B cell (primary cell): Measurements from ENCODE around the gene SIX5. TPM values are rescaled to one million over a fixed set of nuclear protein-coding genes. Genes with fewer than 3 reads are reported as not detected.

Source experiments
- ATAC-seq: fragments of 200-7000 bp; cut with Tn5 transposase; one replicate; pipeline ENCODE4 v1.10.0; 2021; ENCODE audit warnings: low read depth, mild to moderate bottlenecking, moderate number of reproducible peaks, moderate library complexity
- CTCF ChIA-PET: fragments of 350-600 bp; sonication (Branson Sonifier 250); formaldehyde crosslinking; loops from one replicate; lab custom pipeline; 2021; ENCODE audit warnings: antibody characterized with exemption, inconsistent platforms; lab: Charles Lee
- POLR2A ChIA-PET: fragments of 350-600 bp; sonication (Branson Sonifier 250); formaldehyde crosslinking; loops from one replicate; lab custom pipeline; 2021; ENCODE audit warnings: antibody characterized with exemption; lab: Charles Lee
- DNase-seq: peaks from one replicate; pipeline ENCODE4 v3.0.0; 2013
- H2AFZ ChIP-seq: 2 replicates; pipeline ENCODE4 v1.6.1; 2012; ENCODE audit warnings: mild to moderate bottlenecking, low read depth, low read length; ENCODE audit not compliant: insufficient read depth, poor library complexity, severe bottlenecking
- H3K27ac ChIP-seq, 2 donors: 1 replicate in 1 of 2; 2 replicates in 1 of 2; pipeline ENCODE4 v1.5.1; 2012 to 2013; ENCODE audit warnings: low read length in 2 of 2, mild to moderate bottlenecking in 2 of 2, moderate library complexity in 1 of 2
- H3K27me3 ChIP-seq, 4 experiments: fragments of 200-600 bp in 1 of 4; sonication (generic) in 1 of 4; replicated peaks in 1 of 4; 1 replicate in 2 of 4; 2 replicates in 2 of 4; pipeline versions ENCODE4 v1.6.1 to v1.7.0; 2013 to 2016; ENCODE audit warnings: low read length in 3 of 4, mild to moderate bottlenecking in 2 of 4, mixed read lengths in 1 of 4, moderate library complexity in 1 of 4; ENCODE audit not compliant: insufficient read depth in 4 of 4, control insufficient read depth in 3 of 4; ENCODE audit errors: control extremely low read depth in 1 of 4
- H3K36me3 ChIP-seq, 2 experiments: replicated peaks in 1 of 2; 1 replicate in 1 of 2; 2 replicates in 1 of 2; pipeline versions ENCODE4 v1.6.1 to v1.7.1; 2013; ENCODE audit warnings: low read length in 1 of 2; ENCODE audit not compliant: insufficient read depth in 2 of 2, control insufficient read depth in 1 of 2; ENCODE audit errors: control extremely low read depth in 1 of 2, extremely low read depth in 1 of 2
- H3K4me1 ChIP-seq, 2 donors: fragments of 200-600 bp in 1 of 2; sonication (generic) in 1 of 2; 1 replicate in 1 of 2; 2 replicates in 1 of 2; pipeline versions ENCODE4 v1.5.1 to v1.6.1; 2013 to 2017; ENCODE audit warnings: low read length in 2 of 2; ENCODE audit not compliant: control insufficient read depth in 2 of 2, insufficient read depth in 2 of 2
- H3K4me2 ChIP-seq: replicated peaks from 2 replicates; pipeline ENCODE3; 2012; ENCODE audit warnings: mild to moderate bottlenecking, low read depth, low read length; ENCODE audit not compliant: poor library complexity, severe bottlenecking
- H3K4me3 ChIP-seq, 5 experiments: fragments of 200-600 bp in 1 of 5; sonication (generic) in 1 of 5; 1 replicate in 3 of 5; 2 replicates in 2 of 5; pipeline versions ENCODE4 v1.5.1 to v1.7.0; 2011 to 2016; ENCODE audit warnings: low read length in 4 of 5, mild to moderate bottlenecking in 4 of 5, low read depth in 2 of 5, control low read depth in 1 of 5, moderate library complexity in 1 of 5; ENCODE audit not compliant: insufficient read depth in 1 of 5; ENCODE audit errors: control extremely low read depth in 1 of 5, extremely low read depth in 1 of 5
- H3K79me2 ChIP-seq: fragments of 200-600 bp; sonication (generic); one replicate; pipeline ENCODE4 v1.6.0; 2016; ENCODE audit warnings: low read length; ENCODE audit not compliant: control insufficient read depth, insufficient read depth
- H3K9ac ChIP-seq: fragments of 200-600 bp; sonication (generic); 2 replicates; pipeline ENCODE4 v1.6.1; 2017; ENCODE audit warnings: mild to moderate bottlenecking, low read length, moderate library complexity
- H3K9me3 ChIP-seq, 3 donors: one replicate each; pipeline versions ENCODE4 v1.6.1 to v1.7.1; 2013; ENCODE audit warnings: low read length in 2 of 3; ENCODE audit not compliant: control insufficient read depth in 2 of 3, insufficient read depth in 1 of 3; ENCODE audit errors: control extremely low read depth in 1 of 3
- H4K20me1 ChIP-seq: 2 replicates; pipeline ENCODE4 v1.6.0; 2012; ENCODE audit warnings: mild to moderate bottlenecking, low read length; ENCODE audit not compliant: insufficient read depth, control insufficient read depth, poor library complexity, severe bottlenecking
- H3K27ac Mint-ChIP-seq: one replicate; pipeline ENCODE4 v1.8.0; 2021; ENCODE audit warnings: mixed read lengths
- H3K27me3 Mint-ChIP-seq: one replicate; pipeline ENCODE4 v1.8.0; 2021; ENCODE audit warnings: mixed read lengths
- H3K4me1 Mint-ChIP-seq: one replicate; pipeline ENCODE4 v1.8.0; 2021; ENCODE audit warnings: mixed read lengths
- H3K4me3 Mint-ChIP-seq: one replicate; pipeline ENCODE4 v1.8.0; 2021; ENCODE audit warnings: mixed read lengths
- H3K9me3 Mint-ChIP-seq: one replicate; pipeline ENCODE4 v1.8.0; 2022; ENCODE audit warnings: mixed read lengths; ENCODE audit not compliant: insufficient read depth
- WGBS: methylation state at CpG from one replicate; pipeline ENCODE4 v1.1.5; 2013; ENCODE audit warnings: missing lambda C conversion rate; ENCODE audit not compliant: insufficient coverage; 5-methylcytosine and 5-hydroxymethylcytosine counted together
- intact Hi-C: fragments of 100-400 bp; cut with micrococcal nuclease; formaldehyde crosslinking; loops from one replicate; pipeline ENCODE4 v1.10.0; 2022
- polyA plus RNA-seq: library from polyadenylated mRNA; depleted of rRNA; stranded (reverse); fragments of >200 nt; gene quantifications from 2 replicates; pipeline ENCODE4 v1.2.3, GENCODE V29; 2012
- total RNA-seq, 2 donors: library from RNA; stranded (reverse); fragments of 120-200 nt in 1 of 2; gene quantifications; 1 replicate in 1 of 2; 2 replicates in 1 of 2; pipeline versions ENCODE4 v1.2.3 to v1.2.4, GENCODE V29; 2013 to 2022
- TF ChIP-seq, protein P1 (sequence below): fragments of 200-600 bp; IDR thresholded peaks from one replicate; pipeline ENCODE4 v1.8.0; 2022; ENCODE audit warnings: antibody characterized with exemption, mild to moderate bottlenecking

SIX5 gene
- total and polyA plus RNA-seq, 2 donors (not counting 1 experiment from before 2014, with no cell fraction given), result 1.4 to 2.1 TPM

DNA sequence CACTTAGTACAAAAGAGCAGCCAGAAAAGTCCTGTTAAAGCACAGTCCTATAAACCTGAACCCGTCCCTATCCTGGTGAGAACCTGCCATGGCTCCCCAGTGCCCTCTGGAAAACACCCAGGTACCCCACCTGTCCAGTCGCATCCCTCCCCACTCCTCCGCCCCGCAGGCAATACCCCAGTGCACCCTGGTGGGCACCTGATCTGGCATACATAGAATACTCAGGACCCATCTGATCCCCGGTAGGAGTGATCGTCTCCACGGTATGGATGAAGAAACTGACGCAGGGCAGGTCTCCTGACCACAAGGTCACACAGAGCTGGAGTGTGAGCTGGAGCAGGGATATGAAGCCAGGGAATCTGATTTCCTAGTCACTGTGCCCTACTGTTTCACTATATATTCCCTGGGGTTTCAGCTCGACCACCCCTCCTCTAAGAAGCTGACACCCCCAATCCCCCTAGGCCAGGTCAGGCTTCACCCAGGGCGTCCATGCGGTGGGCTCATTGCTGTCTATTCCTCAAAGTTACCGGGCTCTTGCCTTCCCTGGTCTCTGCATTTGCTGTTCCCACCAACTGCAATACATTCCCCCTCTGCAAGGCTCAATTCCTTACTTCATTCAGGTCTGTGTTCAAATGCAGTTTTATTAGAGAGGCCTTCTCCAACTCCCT, 50.9 kb downstream of the SIX5 start:
- Histone ChIP-seq H3K4me1 (peaks cover 18 to 25% of the 10 kb centered on the region in 2 donors), H3K4me3 (peak overlapping the region; percentile 42 to 90 (median 78)), H3K9ac (peak overlapping the region; percentile 77), H4K20me1 (peaks cover 22% of the 10 kb centered on the region), H3K27ac (peak overlapping the region; percentile 76 to 94), H3K9me3 (peaks cover 0 to 3% (median 0%) of the 10 kb centered on the region in 3 donors), H2AFZ (peak overlapping the region; percentile 75), H3K27me3 (no peaks in the 10 kb centered on the region), H3K79me2 (peaks cover 86% of the 10 kb centered on the region), H3K4me2 (peak overlapping the region; percentile 82), H3K36me3 (peaks cover 0 to 13% of the 10 kb centered on the region in 2 experiments)
- ChIA-PET CTCF (interaction anchor here (0.6 to 5.0 kb wide), 7 partner anchors 8 to 51 kb away, joined by 3 to 57 read pairs (median 3); partner anchors contain the start of genes FBXO46, QPCTL, SIX5 and SNRPD2), POLR2A (interaction anchor here (0.5 to 2.4 kb wide), 7 partner anchors 12 to 260 kb away, joined by 3 to 41 read pairs (median 4); partner anchors contain the start of genes DMWD, FBXO46, QPCTL and SIX5)
- intact Hi-C loops, result loop anchor here (1.0 to 5.0 kb wide), 7 partner anchors 12 to 312 kb away; partner anchors contain the start of genes DMWD, FBXO46, OPA3 and POLR1G
- Mint-ChIP-seq H3K27me3 (no peaks in the 10 kb centered on the region), H3K4me1 (peaks cover 39% of the 10 kb centered on the region), H3K9me3 (no peaks in the 10 kb centered on the region), H3K27ac (peak overlapping the region; percentile 97), H3K4me3 (peak overlapping the region; percentile 91)
- TF ChIP-seq, protein P1, sequence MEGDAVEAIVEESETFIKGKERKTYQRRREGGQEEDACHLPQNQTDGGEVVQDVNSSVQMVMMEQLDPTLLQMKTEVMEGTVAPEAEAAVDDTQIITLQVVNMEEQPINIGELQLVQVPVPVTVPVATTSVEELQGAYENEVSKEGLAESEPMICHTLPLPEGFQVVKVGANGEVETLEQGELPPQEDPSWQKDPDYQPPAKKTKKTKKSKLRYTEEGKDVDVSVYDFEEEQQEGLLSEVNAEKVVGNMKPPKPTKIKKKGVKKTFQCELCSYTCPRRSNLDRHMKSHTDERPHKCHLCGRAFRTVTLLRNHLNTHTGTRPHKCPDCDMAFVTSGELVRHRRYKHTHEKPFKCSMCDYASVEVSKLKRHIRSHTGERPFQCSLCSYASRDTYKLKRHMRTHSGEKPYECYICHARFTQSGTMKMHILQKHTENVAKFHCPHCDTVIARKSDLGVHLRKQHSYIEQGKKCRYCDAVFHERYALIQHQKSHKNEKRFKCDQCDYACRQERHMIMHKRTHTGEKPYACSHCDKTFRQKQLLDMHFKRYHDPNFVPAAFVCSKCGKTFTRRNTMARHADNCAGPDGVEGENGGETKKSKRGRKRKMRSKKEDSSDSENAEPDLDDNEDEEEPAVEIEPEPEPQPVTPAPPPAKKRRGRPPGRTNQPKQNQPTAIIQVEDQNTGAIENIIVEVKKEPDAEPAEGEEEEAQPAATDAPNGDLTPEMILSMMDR, result no peak
- DNase-seq (no peak), ATAC-seq (no peak)
- 71% methylated on average over 8 of the region's 12 CpGs for WGBS
